ENCODE data around the gene PKMYT1.
A peak's percentile ranks its signal among the peaks of the same experiment; 100 is the strongest.

Gene PKMYT1

GRCh38 chr16:2992383-2993081 lies 12.3 kb upstream of the PKMYT1 start:
- DNase-seq: no peak

GRCh38 chr16:2991566-2992261 lies 11.5 kb upstream of the PKMYT1 start:
- DNase-seq: no peak

GRCh38 chr16:2990891-2991290 lies 10.6 kb upstream of the PKMYT1 start:
- no peak for DNase-seq

GRCh38 chr16:2988590-2989099 lies 8.4 kb upstream of the PKMYT1 start:
- DNase-seq: no peak

- DNase-seq: peak; percentile 76
Observed at GRCh38 chr16:2987833-2988232, 7.6 kb upstream of the PKMYT1 start.

GRCh38 chr16:2987286-2987685 lies 7.0 kb upstream of the PKMYT1 start:
- no peak for DNase-seq

- DNase-seq: no peak
Observed at GRCh38 chr16:2986623-2987188, 6.5 kb upstream of the PKMYT1 start.

GRCh38 chr16:2985893-2986355 lies 5.7 kb upstream of the PKMYT1 start:
- DNase-seq: peak; percentile 52

GRCh38 chr16:2985462-2985861 lies 5.2 kb upstream of the PKMYT1 start:
- DNase-seq: no peak

GRCh38 chr16:2983706-2984136 lies 3.5 kb upstream of the PKMYT1 start:
- DNase-seq: peak; percentile 32

- DNase-seq: no peak
Observed at GRCh38 chr16:2982402-2982801, 2.2 kb upstream of the PKMYT1 start.

GRCh38 chr16:2981899-2982250 lies 1.6 kb upstream of the PKMYT1 start:
- no peak for DNase-seq

GRCh38 chr16:2981177-2981898 lies 1.1 kb upstream of the PKMYT1 start:
- DNase-seq: no peak

GRCh38 chr16:2979669-2980226 lies 498 bp downstream of the PKMYT1 start:
- no peak for DNase-seq

- DNase-seq: no peak
Observed at GRCh38 chr16:2977440-2977839, 2.8 kb downstream of the PKMYT1 start.

GRCh38 chr16:2976673-2977072 lies 3.6 kb downstream of the PKMYT1 start:
- no peak for DNase-seq

- no peak for DNase-seq
Observed at GRCh38 chr16:2976201-2976600, 4.0 kb downstream of the PKMYT1 start.

GRCh38 chr16:2975161-2975795 lies 5.0 kb downstream of the PKMYT1 start:
- DNase-seq: no peak

GRCh38 chr16:2974319-2975056 lies 5.8 kb downstream of the PKMYT1 start:
- DNase-seq: no peak

GRCh38 chr16:2973605-2974318 lies 6.5 kb downstream of the PKMYT1 start:
- DNase-seq: no peak

- DNase-seq: no peak
Observed at GRCh38 chr16:2973093-2973492, 7.2 kb downstream of the PKMYT1 start.

Measured in NCI-H1694 (cell line).